ENCODE data around the gene OTUB1.

DNA sequence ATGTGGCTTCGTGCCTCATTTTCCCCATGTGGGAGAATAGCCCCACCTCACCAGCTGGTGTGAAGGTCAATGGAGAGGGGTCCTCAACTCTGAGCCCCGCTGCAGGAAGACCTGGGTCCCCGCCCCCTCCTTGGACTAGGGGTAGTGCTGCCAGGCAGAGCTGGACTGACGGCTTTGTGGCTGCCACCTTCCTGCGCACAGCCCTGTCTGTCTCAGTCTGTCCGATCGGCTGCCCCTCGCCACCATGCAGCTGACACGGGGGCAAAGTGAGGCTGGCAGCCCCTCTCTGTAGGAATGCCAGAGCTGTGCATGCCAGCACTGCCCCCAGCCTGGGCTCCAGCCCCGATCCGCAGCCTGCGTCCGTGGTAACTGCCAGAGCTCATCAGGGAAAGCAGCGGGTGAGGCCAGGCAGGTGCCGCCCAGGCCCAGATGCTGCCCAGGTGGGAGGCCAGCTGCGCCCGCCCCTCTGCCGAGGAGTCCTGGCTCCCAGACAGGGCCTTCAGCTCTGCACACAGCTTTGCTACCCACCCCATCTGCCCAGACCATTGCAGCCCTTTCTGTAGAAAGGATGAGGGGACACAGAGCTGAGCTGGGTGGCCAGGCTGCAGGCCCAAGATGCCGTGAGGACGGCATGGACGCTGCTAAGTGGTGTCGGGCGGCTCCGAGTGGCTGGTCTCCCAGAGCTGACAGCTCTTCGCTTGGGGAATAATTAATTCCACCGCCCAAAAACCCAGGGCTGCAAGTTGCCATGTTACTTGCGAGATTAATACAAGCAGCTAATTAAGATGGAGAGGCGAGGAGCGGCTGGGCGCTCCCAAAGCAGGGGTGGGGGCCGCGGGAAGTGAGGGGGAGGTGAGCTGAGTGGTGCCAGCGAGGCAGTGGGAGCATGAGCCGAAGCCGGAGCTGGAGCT, 30.0 kb downstream of the OTUB1 start:
- TF ChIP-seq, protein P1, sequence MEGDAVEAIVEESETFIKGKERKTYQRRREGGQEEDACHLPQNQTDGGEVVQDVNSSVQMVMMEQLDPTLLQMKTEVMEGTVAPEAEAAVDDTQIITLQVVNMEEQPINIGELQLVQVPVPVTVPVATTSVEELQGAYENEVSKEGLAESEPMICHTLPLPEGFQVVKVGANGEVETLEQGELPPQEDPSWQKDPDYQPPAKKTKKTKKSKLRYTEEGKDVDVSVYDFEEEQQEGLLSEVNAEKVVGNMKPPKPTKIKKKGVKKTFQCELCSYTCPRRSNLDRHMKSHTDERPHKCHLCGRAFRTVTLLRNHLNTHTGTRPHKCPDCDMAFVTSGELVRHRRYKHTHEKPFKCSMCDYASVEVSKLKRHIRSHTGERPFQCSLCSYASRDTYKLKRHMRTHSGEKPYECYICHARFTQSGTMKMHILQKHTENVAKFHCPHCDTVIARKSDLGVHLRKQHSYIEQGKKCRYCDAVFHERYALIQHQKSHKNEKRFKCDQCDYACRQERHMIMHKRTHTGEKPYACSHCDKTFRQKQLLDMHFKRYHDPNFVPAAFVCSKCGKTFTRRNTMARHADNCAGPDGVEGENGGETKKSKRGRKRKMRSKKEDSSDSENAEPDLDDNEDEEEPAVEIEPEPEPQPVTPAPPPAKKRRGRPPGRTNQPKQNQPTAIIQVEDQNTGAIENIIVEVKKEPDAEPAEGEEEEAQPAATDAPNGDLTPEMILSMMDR (conservative IDR thresholded peaks at IDR 0.05; ENCODE audit: low read length), result no peak
- no peak for TF ChIP-seq EZH2phosphoT487 (IDR thresholded peaks at IDR 0.05; ENCODE audit: borderline replicate concordance)
